Stimulated activated CD8-positive, alpha-beta memory T cell treated with anti-CD3 and anti-CD28 coated beads, Interleukin-2, amount 100 ng/mL, for 1 hour (primary cell): Measurements from ENCODE around the gene PRSS36.
"Not testable (repeated sequence)": the region's sequence is repeated elsewhere in the genome, so short reads cannot be mapped to it uniquely, and the experiment has no call there.

Experiments
- DNase-seq, 2 donors: peaks; one replicate each; pipeline ENCODE4 v3.0.0-alpha.2; 2020; ENCODE audit warnings: low read depth in 2 of 2

Gene PRSS36

GRCh38 chr16:31149894-31150890 is at the start of gene PRSS36:
PRSS36 (minus strand) TSS chr16:31150066; CDS start chr16:31150035, 31 bp downstream.
- DNase-seq = no peak

GRCh38 chr16:31199430-31200041 is 49.7 kb upstream of the PRSS36 start:
- DNase-seq = no peak

GRCh38 chr16:31198207-31198882 is 48.5 kb upstream of the PRSS36 start:
- DNase-seq = no peak

GRCh38 chr16:31196324-31197088 is 46.6 kb upstream of the PRSS36 start:
- no peak for DNase-seq

GRCh38 chr16:31195861-31196260 is 46.0 kb upstream of the PRSS36 start:
- not testable (repeated sequence) for DNase-seq

- DNase-seq = no peak
Measured at GRCh38 chr16:31194898-31195297, 45.0 kb upstream of the PRSS36 start.

GRCh38 chr16:31193874-31194273 is 44.0 kb upstream of the PRSS36 start:
- DNase-seq = no peak

- no peak for DNase-seq
Measured at GRCh38 chr16:31192856-31193642, 43.2 kb upstream of the PRSS36 start.

GRCh38 chr16:31191697-31192428 is 42.0 kb upstream of the PRSS36 start:
- no peak for DNase-seq

- DNase-seq = no peak
Measured at GRCh38 chr16:31190818-31191444, 41.1 kb upstream of the PRSS36 start.

- no peak for DNase-seq
Measured at GRCh38 chr16:31190061-31190460, 40.2 kb upstream of the PRSS36 start.

- no peak for DNase-seq
Measured at GRCh38 chr16:31189412-31189778, 39.5 kb upstream of the PRSS36 start.

GRCh38 chr16:31188450-31189411 is 38.9 kb upstream of the PRSS36 start:
- no peak for DNase-seq

- DNase-seq = no peak
Measured at GRCh38 chr16:31187808-31188189, 37.9 kb upstream of the PRSS36 start.

GRCh38 chr16:31186930-31187807 is 37.3 kb upstream of the PRSS36 start:
- DNase-seq = no peak

- DNase-seq = no peak
Measured at GRCh38 chr16:31186176-31186575, 36.3 kb upstream of the PRSS36 start.

- DNase-seq = no peak
Measured at GRCh38 chr16:31185339-31185738, 35.5 kb upstream of the PRSS36 start.

- no peak for DNase-seq
Measured at GRCh38 chr16:31184888-31185287, 35.0 kb upstream of the PRSS36 start.
